Measurements from ENCODE around the gene CEP85. TPM values are rescaled to one million over a fixed set of nuclear protein-coding genes. Genes with fewer than 3 reads are reported as not detected.

Gene CEP85
- total RNA-seq, 6 experiments from 2014 or later, result 4.9 to 8.6 (median 8.4) TPM

GRCh38 chr1:26327956-26328362 is 94.0 kb downstream of the CEP85 start:
- no peaks in the 10 kb centered on the region for H3K36me3 Mint-ChIP-seq (ENCODE audit: low read depth)
- peaks cover 9% of the 10 kb centered on the region for H3K4me1 Mint-ChIP-seq (ENCODE audit: low read depth)
- TF ChIP-seq CTCF (IDR thresholded peaks at IDR 0.05), result no peak
- H3K4me3 Mint-ChIP-seq, result no peak overlapping the region
- no peak for DNase-seq
- no peaks in the 10 kb centered on the region for H3K9me3 Mint-ChIP-seq
- no peak overlapping the region for H3K27ac Mint-ChIP-seq
- peaks cover 7% of the 10 kb centered on the region for H3K27me3 Mint-ChIP-seq (ENCODE audit: insufficient read depth)

Other genes starting within 250 kb of the CEP85 start
- gene PAFAH2, start 236.1 kb upstream of the CEP85 start, total RNA-seq (2021; fragmentation: NEBNext Ultra II Directional; extraction: Animal tissue kit (Norgen Biotek cat#: 25700)), result 10 to 100 TPM in 3 of 6 experiments, 1 to 10 TPM in 3; 9.4 to 14.0 (median 10.0) TPM
- gene EXTL1, start 212.4 kb upstream of the CEP85 start, total RNA-seq (2021; fragmentation: NEBNext Ultra II Directional; extraction: Animal tissue kit (Norgen Biotek cat#: 25700)), result 10 to 100 TPM in 3 of 6 experiments, 1 to 10 TPM in 3; 8.1 to 22.9 (median 9.4) TPM
- not detected for gene SLC30A2, start 188.1 kb upstream of the CEP85 start, total RNA-seq (2021; fragmentation: NEBNext Ultra II Directional; extraction: Animal tissue kit (Norgen Biotek cat#: 25700))
- not detected for gene TRIM63, start 166.6 kb upstream of the CEP85 start, total RNA-seq (2021; fragmentation: NEBNext Ultra II Directional; extraction: Animal tissue kit (Norgen Biotek cat#: 25700))
- gene PDIK1L, start 122.4 kb upstream of the CEP85 start, total RNA-seq (2021; fragmentation: NEBNext Ultra II Directional; extraction: Animal tissue kit (Norgen Biotek cat#: 25700)), result 1 to 10 TPM; 2.5 to 4.4 (median 3.8) TPM
- not detected for gene FAM110D, start 75.1 kb upstream of the CEP85 start, total RNA-seq (2021; fragmentation: NEBNext Ultra II Directional; extraction: Animal tissue kit (Norgen Biotek cat#: 25700))
- gene C1orf232, start 65.2 kb upstream of the CEP85 start, total RNA-seq (2021; fragmentation: NEBNext Ultra II Directional; extraction: Animal tissue kit (Norgen Biotek cat#: 25700)), result not detected
- gene ZNF593, start 64.3 kb upstream of the CEP85 start, total RNA-seq (2021; fragmentation: NEBNext Ultra II Directional; extraction: Animal tissue kit (Norgen Biotek cat#: 25700)), result 10 to 100 TPM; 33.5 to 46.3 (median 38.7) TPM
- gene ZNF593OS, start 62.4 kb upstream of the CEP85 start, total RNA-seq (2021; fragmentation: NEBNext Ultra II Directional; extraction: Animal tissue kit (Norgen Biotek cat#: 25700)), result not detected
- gene CNKSR1, start 56.7 kb upstream of the CEP85 start, total RNA-seq (2021; fragmentation: NEBNext Ultra II Directional; extraction: Animal tissue kit (Norgen Biotek cat#: 25700)), result under 1 TPM; 0.19 to 0.57 (median 0.33) TPM
- not detected for gene CATSPER4, start 43.6 kb upstream of the CEP85 start, total RNA-seq (2021; fragmentation: NEBNext Ultra II Directional; extraction: Animal tissue kit (Norgen Biotek cat#: 25700))
- 100 to 1,000 TPM; 731 to 914 (median 779) TPM for gene SH3BGRL3, start 45.9 kb downstream of the CEP85 start, total RNA-seq (2021; fragmentation: NEBNext Ultra II Directional; extraction: Animal tissue kit (Norgen Biotek cat#: 25700))
- 10 to 100 TPM in 4 of 6 experiments, 1 to 10 TPM in 2; 9.5 to 11.9 (median 10.5) TPM for gene UBXN11, start 72.4 kb downstream of the CEP85 start, total RNA-seq (2021; fragmentation: NEBNext Ultra II Directional; extraction: Animal tissue kit (Norgen Biotek cat#: 25700))
- gene CD52, start 83.8 kb downstream of the CEP85 start, total RNA-seq (2021; fragmentation: NEBNext Ultra II Directional; extraction: Animal tissue kit (Norgen Biotek cat#: 25700)), result not detected
- not detected for gene CRYBG2, start 119.9 kb downstream of the CEP85 start, total RNA-seq (2021; fragmentation: NEBNext Ultra II Directional; extraction: Animal tissue kit (Norgen Biotek cat#: 25700))
- gene ZNF683, start 138.6 kb downstream of the CEP85 start, total RNA-seq (2021; fragmentation: NEBNext Ultra II Directional; extraction: Animal tissue kit (Norgen Biotek cat#: 25700)), result not detected
- gene LIN28A, start 176.6 kb downstream of the CEP85 start, total RNA-seq (2021; fragmentation: NEBNext Ultra II Directional; extraction: Animal tissue kit (Norgen Biotek cat#: 25700)), result not detected
- 10 to 100 TPM; 68.3 to 76.1 (median 70.8) TPM for gene DHDDS, start 198.1 kb downstream of the CEP85 start, total RNA-seq (2021; fragmentation: NEBNext Ultra II Directional; extraction: Animal tissue kit (Norgen Biotek cat#: 25700))
- 100 to 1,000 TPM; 440 to 699 (median 668) TPM for gene HMGN2, start 238.2 kb downstream of the CEP85 start, total RNA-seq (2021; fragmentation: NEBNext Ultra II Directional; extraction: Animal tissue kit (Norgen Biotek cat#: 25700))